K562 (cell line): ENCODE results near the gene NEDD1. TPM values are rescaled to one million over a fixed set of nuclear protein-coding genes. Genes with fewer than 3 reads are reported as not detected.

ENCODE experiments used
- ATAC-seq: fragments of 200-7000 bp; cut with Tn5 transposase; 3 replicates; pipeline ENCODE4 v1.9.1; 2020; ENCODE audit warnings: moderate library complexity
- BruUV-seq: library from RNA; stranded (reverse); fragments of 400-500 nt; replicated peaks from 2 replicates; lab custom pipeline; 2021; lab: Mats Ljungman, UMichigan
- CTCF ChIA-PET: fragments of 300-600 bp; formaldehyde crosslinking; extraction: SDS; loops from one replicate; lab custom pipeline; 2021; ENCODE audit warnings: low intra/inter-chr PET ratio; lab: Yijun Ruan, JAX
- POLR2A ChIA-PET: fragments of 300-600, 350-650 bp; sonication (Branson Sonifier 250); formaldehyde crosslinking; extraction: SDS; loops from one replicate; lab custom pipeline; 2021; ENCODE audit warnings: antibody characterized with exemption, inconsistent platforms; lab: Yijun Ruan, JAX
- DNase-seq, 4 experiments: peaks; one replicate each; pipeline versions ENCODE4 v3.0.0 to v3.0.0-alpha.2; 2011 to 2018; ENCODE audit warnings: low spot score in 3 of 4, mixed read lengths in 3 of 4; ENCODE audit errors: extremely low read depth in 1 of 4
- FAIRE-seq: peaks from 2 replicates; lab custom pipeline; 2011; peaks lifted over from hg19 to GRCh38; lab: Jason Lieb, UNC
- H2AFZ ChIP-seq: 2 replicates; pipeline ENCODE4 v1.6.0; 2011; ENCODE audit warnings: low read depth, low read length, control low read depth, inconsistent platforms
- H3K27ac ChIP-seq: fragments of 200-600 bp; 3 replicates; pipeline ENCODE4 v1.8.0; 2011; ENCODE audit warnings: low read depth, mild to moderate bottlenecking, control low read depth, inconsistent platforms, low read length, moderate library complexity, mixed read lengths; ENCODE audit errors: extremely low read depth
- H3K27me3 ChIP-seq, 2 experiments: fragments of 300-600 bp in 1 of 2; 2 replicates in 1 of 2; 3 replicates in 1 of 2; pipeline versions ENCODE4 v1.6.0 to v1.8.0; 2011; ENCODE audit warnings: inconsistent platforms in 2 of 2, low read length in 2 of 2, mild to moderate bottlenecking in 1 of 2, mixed read lengths in 1 of 2, moderate library complexity in 1 of 2; ENCODE audit not compliant: control insufficient read depth in 2 of 2, insufficient read depth in 2 of 2
- H3K36me3 ChIP-seq: fragments of 300-600 bp; 3 replicates; pipeline ENCODE4 v1.8.0; 2011; ENCODE audit warnings: mild to moderate bottlenecking, low read length, inconsistent platforms; ENCODE audit not compliant: control insufficient read depth, insufficient read depth
- H3K4me1 ChIP-seq, 2 experiments: fragments of 200-600 bp in 1 of 2; replicated peaks in 1 of 2; 2 replicates in 1 of 2; 3 replicates in 1 of 2; pipeline versions ENCODE4 v1.5.1 to v1.8.0; 2011; ENCODE audit warnings: inconsistent platforms in 2 of 2, low read length in 2 of 2, mild to moderate bottlenecking in 1 of 2, mixed read lengths in 1 of 2, moderate library complexity in 1 of 2; ENCODE audit not compliant: control insufficient read depth in 2 of 2, insufficient read depth in 2 of 2
- H3K4me2 ChIP-seq: 2 replicates; pipeline ENCODE4 v1.6.1; 2011; ENCODE audit warnings: low read length, control low read depth, inconsistent platforms, mixed read lengths; ENCODE audit not compliant: insufficient read depth
- H3K4me3 ChIP-seq: fragments of 200-600 bp; sonication (generic), shearing (Covaris generic); 2 replicates; pipeline ENCODE4 v1.5.1; 2016; ENCODE audit warnings: control low read depth, inconsistent platforms
- H3K79me2 ChIP-seq: fragments of 200-600 bp; 3 replicates; pipeline ENCODE4 v1.8.0; 2011; ENCODE audit warnings: low read length, inconsistent platforms; ENCODE audit not compliant: control insufficient read depth, insufficient read depth
- H3K9ac ChIP-seq, 2 experiments: 2 replicates each; pipeline versions ENCODE4 v1.6.0 to v1.6.1; 2011; ENCODE audit warnings: low read depth in 2 of 2, low read length in 2 of 2, control low read depth in 1 of 2, inconsistent platforms in 1 of 2, mild to moderate bottlenecking in 1 of 2, mixed read lengths in 1 of 2; ENCODE audit not compliant: insufficient read depth in 1 of 2
- H3K9me1 ChIP-seq: one replicate; pipeline ENCODE4 v1.6.0; 2011; ENCODE audit warnings: inconsistent platforms, mild to moderate bottlenecking, low read length, moderate library complexity; ENCODE audit not compliant: control insufficient read depth, insufficient read depth
- H3K9me3 ChIP-seq: replicated peaks from 2 replicates; pipeline ENCODE4 v1.5.1; 2011; ENCODE audit warnings: low read depth, low read length, inconsistent platforms; ENCODE audit not compliant: control insufficient read depth, insufficient read depth
- H4K20me1 ChIP-seq: replicated peaks from 2 replicates; pipeline ENCODE4 v1.6.1; 2011; ENCODE audit warnings: low read length, inconsistent platforms, mixed read lengths; ENCODE audit not compliant: control insufficient read depth, insufficient read depth
- EHMT2 ChIP-seq: fragments of 450-650 bp; IDR thresholded peaks from 2 replicates; pipeline ENCODE4 v1.6.1; 2018; ENCODE audit warnings: antibody characterized with exemption
- GATA2 ChIP-seq: sonication (generic); formaldehyde crosslinking; IDR thresholded peaks from 2 replicates; pipeline ENCODE4 v1.4.0; 2020; ENCODE audit warnings: mild to moderate bottlenecking, missing genetic modification reagents
- MIER1 ChIP-seq: fragments of 450-650 bp; IDR thresholded peaks from 2 replicates; pipeline ENCODE4 v1.6.1; 2016; ENCODE audit warnings: antibody characterized with exemption, mild to moderate bottlenecking, low read depth
- REST ChIP-seq, 2 experiments: fragments of 450-650 bp; formaldehyde crosslinking in 1 of 2; IDR thresholded peaks; 2 replicates each; pipeline versions ENCODE4 v1.4.0 to v1.6.1; 2014 to 2020; ENCODE audit warnings: mild to moderate bottlenecking in 2 of 2, borderline replicate concordance in 1 of 2, low read depth in 1 of 2
- SRSF9 ChIP-seq: fragments of 200-400 bp; formaldehyde crosslinking; IDR thresholded peaks from 2 replicates; pipeline ENCODE4 v1.6.1; 2017; ENCODE audit warnings: low read depth, low read length, borderline replicate concordance
- in situ Hi-C: fragments of 300-500 bp; cut with MboI; formaldehyde crosslinking; loops from 4 replicates; pipeline ENCODE4 v1.15.0; 2018; ENCODE audit warnings: inconsistent platforms, mixed read lengths
- intact Hi-C: fragments of 100-400 bp; cut with micrococcal nuclease; formaldehyde crosslinking; loops from 2 replicates; pipeline ENCODE4 v1.14.2; 2022
- polyA plus RNA-seq, 8 experiments: library from polyadenylated mRNA; depleted of rRNA in 4 of 8; stranded (reverse) in 5 of 8; unstranded in 3 of 8; fragments of >200 nt; fragmentation: Nextera tagmentation in 2 of 8; fragmentation: Illumina TruSeq in 1 of 8; extraction: Ambion mirVana in 2 of 8; extraction: Trizol in 1 of 8; gene quantifications; 2 replicates each; pipeline versions ENCODE4 v1.2.1 to v1.2.3, GENCODE V29; 2011 to 2014; ENCODE audit warnings: inconsistent platforms in 1 of 8, missing spikeins in 1 of 8
- total RNA-seq, 7 experiments: library from RNA; depleted of rRNA in 6 of 7; stranded (reverse); fragments of >200 nt in 6 of 7; fragmentation: Illumina TruSeq in 2 of 7; extraction: Trizol in 2 of 7; gene quantifications; 2 replicates each; pipeline versions ENCODE4 v1.2.1 to v1.2.3, GENCODE V29; 2011 to 2021; ENCODE audit warnings: low replicate concordance in 1 of 7

The NEDD1 gene
- total and polyA plus RNA-seq, 9 of the 15 experiments (the other 6 are each of a cell fraction or from before 2014, with no cell fraction given), result 7.5 to 29.3 (median 14.8) TPM

GRCh38 chr12:96901175-96901574 lies 5.9 kb upstream of the NEDD1 start:
- 0 out of 3 replicates have a peak, but pooled peaks have one; percentile 34 for ATAC-seq
- ChIA-PET POLR2A (no interaction called here), CTCF (no interaction called here)
- Histone ChIP-seq H3K9me3 (no peaks in the 10 kb centered on the region), H3K79me2 (no peaks in the 10 kb centered on the region), H3K27ac (no peak overlapping the region), H3K4me2 (no peak overlapping the region), H3K36me3 (no peaks in the 10 kb centered on the region), H3K9me1 (no peaks in the 10 kb centered on the region), H2AFZ (no peak overlapping the region), H3K27me3 (peaks cover 3 to 13% of the 10 kb centered on the region in 2 experiments; a peak in 3 of 5 replicates), H3K9ac (no peak overlapping the region), H3K4me3 (no peak overlapping the region), H4K20me1 (no peaks in the 10 kb centered on the region), H3K4me1 (0 out of 5 replicates have a peak, but pooled peaks cover 0 to 5% of the 10 kb centered on the region in 2 experiments)
- FAIRE-seq, result no peak
- intact Hi-C loops (loop anchor here (10.0 kb wide), 1 partner anchor 1604 kb away; no protein-coding TSS in a partner anchor), in situ Hi-C loops (no loop called here)
- DNase-seq, result no peak
- TF ChIP-seq MIER1, result peak; percentile 58; the same call in 1 of the 2 replicates
- no peak for TF ChIP-seq GATA2 (CRISPR knock-in tag)
- peak; percentile 91 for TF ChIP-seq REST (IDR thresholded peaks at IDR 0.05; ENCODE audit: borderline replicate concordance)
- TF ChIP-seq REST (CRISPR knock-in tag; IDR thresholded peaks at IDR 0.05; ENCODE audit: low read depth), result no peak
- no peak for TF ChIP-seq SRSF9
- TF ChIP-seq EHMT2, result peak; percentile 80
- no TSS peak for BruUV-seq
